Right lobe of liver (tissue), 4 donors: ENCODE data around the gene B4GALT1.

Experiments
- POLR2A ChIP-seq: fragments of 450-650 bp; IDR thresholded peaks from one replicate; pipeline ENCODE4 v1.6.1; 2017; ENCODE audit warnings: antibody characterized with exemption, mild to moderate bottlenecking
- TF ChIP-seq, protein P1 (sequence below), 4 donors: fragments of 200-600 bp in 3 of 4; fragments of 450-650 bp in 1 of 4; IDR thresholded peaks; one replicate each; pipeline versions ENCODE4 v1.5.1 to v1.8.0; 2016 to 2022; ENCODE audit warnings: antibody characterized with exemption in 4 of 4, mild to moderate bottlenecking in 2 of 4
- donor health status: DM: no; HTN: no; CAD: no.
- donor health status: DM: no; HTN: no; CAD: no.
- donor health status: DM: no; HTN: yes; CAD: no.

DNA sequence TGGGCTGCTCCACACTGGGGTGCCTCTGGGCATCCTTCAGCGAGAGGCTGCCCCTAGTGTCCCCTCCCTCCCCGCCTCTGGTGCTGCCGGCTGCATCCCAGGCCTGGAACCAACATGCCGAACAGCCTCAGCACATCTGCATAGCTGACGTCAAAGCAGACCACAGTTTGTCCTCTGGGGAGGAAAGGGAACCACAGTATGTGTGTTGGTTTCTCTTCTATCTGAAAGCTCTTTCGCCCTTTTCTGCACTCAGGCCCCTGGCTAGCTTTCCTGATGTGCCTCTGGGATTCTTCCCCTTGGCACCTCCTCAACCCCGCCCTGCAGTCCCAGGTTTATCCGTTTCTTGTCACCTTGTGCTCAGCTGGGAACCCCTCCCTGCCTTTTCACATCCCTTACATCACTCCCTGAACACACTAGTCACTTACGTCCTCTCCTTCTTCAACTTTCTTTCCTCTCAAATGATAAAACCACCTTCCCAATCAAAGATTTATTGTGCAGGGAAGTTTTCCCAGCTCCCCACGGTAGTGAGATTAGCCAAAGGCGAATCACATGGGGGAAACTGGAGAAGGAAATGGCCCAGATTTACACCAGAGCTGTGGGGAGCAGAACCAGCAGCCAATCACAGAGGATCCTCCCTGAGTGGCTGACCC is 35.5 kb upstream of the B4GALT1 start:
- TF ChIP-seq, protein P1, sequence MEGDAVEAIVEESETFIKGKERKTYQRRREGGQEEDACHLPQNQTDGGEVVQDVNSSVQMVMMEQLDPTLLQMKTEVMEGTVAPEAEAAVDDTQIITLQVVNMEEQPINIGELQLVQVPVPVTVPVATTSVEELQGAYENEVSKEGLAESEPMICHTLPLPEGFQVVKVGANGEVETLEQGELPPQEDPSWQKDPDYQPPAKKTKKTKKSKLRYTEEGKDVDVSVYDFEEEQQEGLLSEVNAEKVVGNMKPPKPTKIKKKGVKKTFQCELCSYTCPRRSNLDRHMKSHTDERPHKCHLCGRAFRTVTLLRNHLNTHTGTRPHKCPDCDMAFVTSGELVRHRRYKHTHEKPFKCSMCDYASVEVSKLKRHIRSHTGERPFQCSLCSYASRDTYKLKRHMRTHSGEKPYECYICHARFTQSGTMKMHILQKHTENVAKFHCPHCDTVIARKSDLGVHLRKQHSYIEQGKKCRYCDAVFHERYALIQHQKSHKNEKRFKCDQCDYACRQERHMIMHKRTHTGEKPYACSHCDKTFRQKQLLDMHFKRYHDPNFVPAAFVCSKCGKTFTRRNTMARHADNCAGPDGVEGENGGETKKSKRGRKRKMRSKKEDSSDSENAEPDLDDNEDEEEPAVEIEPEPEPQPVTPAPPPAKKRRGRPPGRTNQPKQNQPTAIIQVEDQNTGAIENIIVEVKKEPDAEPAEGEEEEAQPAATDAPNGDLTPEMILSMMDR (IDR thresholded peaks at IDR 0.05) = no peak
- no peak for TF ChIP-seq POLR2A
